Body of pancreas (tissue), 4 donors: ENCODE measurements around the gene MYLK. TPM values are rescaled to one million over a fixed set of nuclear protein-coding genes. Genes with fewer than 3 reads are reported as not detected.
"Not testable (repeated sequence)": the region's sequence is repeated elsewhere in the genome, so short reads cannot be mapped to it uniquely, and the experiment has no call there.

ENCODE experiments used
- ATAC-seq: fragments of 150-250 bp; one replicate; pipeline ENCODE4 v1.9.1; 2016
- DNase-seq, 4 donors: peaks; one replicate each; pipeline ENCODE4 v3.0.0-alpha.2; 2019
- H3K27ac ChIP-seq, 4 donors: fragments of 200-600 bp; sonication (generic); 1 replicate in 3 of 4; 2 replicates in 1 of 4; pipeline versions ENCODE4 v1.5.1 to v1.6.1; 2016 to 2019; ENCODE audit warnings: mild to moderate bottlenecking in 1 of 4, mixed read lengths in 1 of 4, moderate library complexity in 1 of 4
- H3K27me3 ChIP-seq, 2 donors: fragments of 200-600 bp; sonication (generic); one replicate each; pipeline ENCODE4 v1.6.0; 2016; ENCODE audit warnings: mild to moderate bottlenecking in 1 of 2
- H3K36me3 ChIP-seq, 2 donors: fragments of 200-600 bp; sonication (generic); replicated peaks in 1 of 2; 2 replicates each; pipeline ENCODE4 v1.5.1; 2016; ENCODE audit warnings: low read depth in 2 of 2; ENCODE audit not compliant: insufficient read depth in 1 of 2
- H3K4me1 ChIP-seq: fragments of 200-600 bp; sonication (generic); one replicate; pipeline ENCODE4 v1.6.0; 2016
- H3K4me3 ChIP-seq, 2 donors: fragments of 200-600 bp; sonication (generic); 1 replicate in 1 of 2; 2 replicates in 1 of 2; pipeline ENCODE4 v1.5.1; 2016 to 2019
- H3K9me3 ChIP-seq, 3 donors: fragments of 200-600 bp; sonication (generic); 1 replicate in 2 of 3; 2 replicates in 1 of 3; pipeline ENCODE4 v1.5.1; 2016
- CTCF ChIP-seq, 7 experiments: fragments of 450-650 bp in 4 of 7; fragments of 200-600 bp in 3 of 7; sonication (generic) in 3 of 7; IDR thresholded peaks; one replicate each; pipeline ENCODE4 v1.5.1; 2016 to 2019; ENCODE audit warnings: antibody characterized with exemption in 7 of 7
- POLR2A ChIP-seq, 3 donors: fragments of 450-650 bp; IDR thresholded peaks; one replicate each; pipeline ENCODE4 v1.6.1; 2016; ENCODE audit warnings: antibody characterized with exemption in 3 of 3, mild to moderate bottlenecking in 2 of 3
- WGBS, 2 donors: methylation state at CpG; one replicate each; pipeline ENCODE4 v1.1.5; 2017; 5-methylcytosine and 5-hydroxymethylcytosine counted together
- intact Hi-C: fragments of 100-400 bp; cut with DNase I; formaldehyde crosslinking; loops from one replicate; pipeline ENCODE4 v1.15.1; 2023
- total RNA-seq, 2 donors: library from RNA; depleted of rRNA; stranded (reverse); fragments of >200 nt; gene quantifications; one replicate each; pipeline ENCODE4 v1.1.0, GENCODE V29; 2016

MYLK gene
- total RNA-seq, 2 donors from 2014 or later, result 7.6 to 36.6 TPM

- TF ChIP-seq CTCF (IDR thresholded peaks at IDR 0.05) (no peak), POLR2A (IDR thresholded peaks at IDR 0.05) (no peak)
- Histone ChIP-seq H3K9me3 (no peaks in the 10 kb centered on the region), H3K27me3 (no peaks in the 10 kb centered on the region), H3K4me3 (no peak overlapping the region), H3K27ac (no peak overlapping the region), H3K4me1 (no peaks in the 10 kb centered on the region), H3K36me3 (no peaks in the 10 kb centered on the region)
- DNase-seq (peak in 3 of 4 donors; percentile 22 to 43 (median 32)), ATAC-seq (peak; percentile 38)
- intact Hi-C loops, result no loop called here
- WGBS, 2 donors, result 75 to 79% methylated on average over 8 of the region's 8 CpGs
Observed at GRCh38 chr3:123713211-123713610, 170.9 kb downstream of the MYLK start.

GRCh38 chr3:123712077-123712860 is 171.9 kb downstream of the MYLK start:
- H3K27ac ChIP-seq, result no peak overlapping the region
- TF ChIP-seq POLR2A (IDR thresholded peaks at IDR 0.05) (no peak), CTCF (IDR thresholded peaks at IDR 0.05) (no peak)
- H3K36me3 ChIP-seq, result no peaks in the 10 kb centered on the region
- DNase-seq (no peak), ATAC-seq (no peak)
- no peaks in the 10 kb centered on the region for H3K4me1 ChIP-seq
- WGBS, 2 donors, result 50 to 53% methylated on average over 10 to 14 of the region's 14 CpGs
- no peaks in the 10 kb centered on the region for H3K9me3 ChIP-seq
- intact Hi-C loops, result no loop called here
- no peak overlapping the region for H3K4me3 ChIP-seq
- no peaks in the 10 kb centered on the region for H3K27me3 ChIP-seq

- Histone ChIP-seq H3K4me1 (no peaks in the 10 kb centered on the region), H3K36me3 (no peaks in the 10 kb centered on the region), H3K4me3 (no peak overlapping the region), H3K9me3 (no peaks in the 10 kb centered on the region), H3K27me3 (no peaks in the 10 kb centered on the region), H3K27ac (no peak overlapping the region)
- ATAC-seq (no peak), DNase-seq (no peak)
- no peak for TF ChIP-seq POLR2A (IDR thresholded peaks at IDR 0.05)
- no peak for TF ChIP-seq CTCF (IDR thresholded peaks at IDR 0.05)
- intact Hi-C loops, result no loop called here
- 80 to 83% methylated on average over 3 of the region's 3 CpGs for WGBS, 2 donors
Observed at GRCh38 chr3:123711356-123711755, 172.8 kb downstream of the MYLK start.

- TF ChIP-seq POLR2A (IDR thresholded peaks at IDR 0.05) (no peak), CTCF (IDR thresholded peaks at IDR 0.05) (no peak)
- intact Hi-C loops, result loop anchor here (5.0 kb wide), 1 partner anchor 51 kb away; no protein-coding TSS in a partner anchor
- DNase-seq (no peak), ATAC-seq (no peak)
- no peaks in the 10 kb centered on the region for H3K9me3 ChIP-seq
- WGBS, 2 donors, result 83 to 86% methylated on average over 8 to 10 of the region's 10 CpGs
- H3K4me3 ChIP-seq, result no peak overlapping the region
- H3K27ac ChIP-seq, result no peak overlapping the region
- H3K27me3 ChIP-seq, result no peaks in the 10 kb centered on the region
- H3K36me3 ChIP-seq, result no peaks in the 10 kb centered on the region
- no peaks in the 10 kb centered on the region for H3K4me1 ChIP-seq
Observed at GRCh38 chr3:123708531-123708930, 175.6 kb downstream of the MYLK start.

- not testable (repeated sequence) for H3K4me3 ChIP-seq, DNase-seq, ATAC-seq, H3K4me1 ChIP-seq, H3K9me3 ChIP-seq, H3K27ac ChIP-seq, H3K36me3 ChIP-seq, H3K27me3 ChIP-seq
- 69 to 84% methylated on average over 7 of the region's 7 CpGs for WGBS, 2 donors
- intact Hi-C loops, result loop anchor here (5.0 kb wide), 1 partner anchor 50 kb away; no protein-coding TSS in a partner anchor
Observed at GRCh38 chr3:123707641-123708040, 176.5 kb downstream of the MYLK start.
